Prostate gland (tissue), 2 donors: ENCODE data around the gene GFRA1.

Experiments used
- POLR2AphosphoS5 ChIP-seq: sonication (generic); formaldehyde crosslinking; IDR thresholded peaks from one replicate; pipeline ENCODE4 v1.6.1; 2017; ENCODE audit warnings: antibody characterized with exemption
- TF ChIP-seq, protein P1 (sequence below), 4 experiments: fragments of 200-600 bp in 2 of 4; fragments of 450-650 bp in 2 of 4; sonication (generic) in 2 of 4; IDR thresholded peaks; 1 replicate in 3 of 4; 2 replicates in 1 of 4; pipeline ENCODE4 v1.5.1; 2016 to 2019; ENCODE audit warnings: antibody characterized with exemption in 4 of 4, mild to moderate bottlenecking in 2 of 4, moderate library complexity in 2 of 4

DNA sequence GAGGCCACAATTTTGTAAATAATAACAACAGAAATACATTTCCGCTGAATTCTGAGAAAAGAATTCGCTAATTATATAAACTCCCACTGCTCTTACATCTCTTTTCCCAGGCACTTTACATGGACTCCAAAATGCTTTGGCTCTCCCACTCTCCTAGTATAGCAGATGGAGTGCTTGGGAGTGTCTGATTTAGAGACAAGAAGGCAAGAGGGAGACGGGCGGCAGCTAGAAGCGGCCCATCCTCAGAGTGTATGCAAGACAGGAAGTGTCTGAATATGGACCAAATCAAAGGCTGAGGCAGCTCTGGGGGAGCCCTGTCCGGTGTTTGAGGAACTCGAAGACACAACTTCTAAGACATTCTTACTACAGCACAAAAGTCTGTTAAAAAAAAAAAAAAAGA is 212.1 kb downstream of the GFRA1 start:
- no peak for TF ChIP-seq POLR2AphosphoS5
- TF ChIP-seq, protein P1, sequence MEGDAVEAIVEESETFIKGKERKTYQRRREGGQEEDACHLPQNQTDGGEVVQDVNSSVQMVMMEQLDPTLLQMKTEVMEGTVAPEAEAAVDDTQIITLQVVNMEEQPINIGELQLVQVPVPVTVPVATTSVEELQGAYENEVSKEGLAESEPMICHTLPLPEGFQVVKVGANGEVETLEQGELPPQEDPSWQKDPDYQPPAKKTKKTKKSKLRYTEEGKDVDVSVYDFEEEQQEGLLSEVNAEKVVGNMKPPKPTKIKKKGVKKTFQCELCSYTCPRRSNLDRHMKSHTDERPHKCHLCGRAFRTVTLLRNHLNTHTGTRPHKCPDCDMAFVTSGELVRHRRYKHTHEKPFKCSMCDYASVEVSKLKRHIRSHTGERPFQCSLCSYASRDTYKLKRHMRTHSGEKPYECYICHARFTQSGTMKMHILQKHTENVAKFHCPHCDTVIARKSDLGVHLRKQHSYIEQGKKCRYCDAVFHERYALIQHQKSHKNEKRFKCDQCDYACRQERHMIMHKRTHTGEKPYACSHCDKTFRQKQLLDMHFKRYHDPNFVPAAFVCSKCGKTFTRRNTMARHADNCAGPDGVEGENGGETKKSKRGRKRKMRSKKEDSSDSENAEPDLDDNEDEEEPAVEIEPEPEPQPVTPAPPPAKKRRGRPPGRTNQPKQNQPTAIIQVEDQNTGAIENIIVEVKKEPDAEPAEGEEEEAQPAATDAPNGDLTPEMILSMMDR (IDR thresholded peaks at IDR 0.05), result no peak
